ENCODE results near the gene NTM. TPM values are rescaled to one million over a fixed set of nuclear protein-coding genes. Genes with fewer than 3 reads are reported as not detected.

The NTM gene
- total and polyA plus RNA-seq, 2 donors (not counting 1 experiment from before 2014, with no cell fraction given), result 12.3 to 28.6 TPM

GRCh38 chr11:131868629-131869507, 498.5 kb downstream of the NTM start:
- no peak overlapping the region for H3K27ac ChIP-seq (ENCODE audit: insufficient read depth, low read length)
- H3K4me2 ChIP-seq (ENCODE audit: extremely low read depth, insufficient read depth, low read length), result no peak overlapping the region
- no peaks in the 10 kb centered on the region for H3K4me1 ChIP-seq (ENCODE audit: control insufficient read depth, extremely low read depth, insufficient read depth, low read length)
- no peaks in the 10 kb centered on the region for H4K20me1 ChIP-seq (ENCODE audit: control insufficient read depth, extremely low read depth, insufficient read depth, low read length)
- no peak overlapping the region for H3K4me3 ChIP-seq (replicated peaks in 1 of 4; ENCODE audit: control extremely low read depth in 1 of 4, insufficient read depth in 1 of 4, low read depth in 3 of 4, low read length in 4 of 4)
- TF ChIP-seq EZH2 (IDR thresholded peaks at IDR 0.05; ENCODE audit: low read length, missing control alignments) (no peak), CTCF (conservative IDR thresholded peaks at IDR 0.05 in 1 of 2, IDR thresholded peaks at IDR 0.05 in 1 of 2; ENCODE audit: low read depth in 1 of 2, low read length in 2 of 2) (no peak)
- no peak overlapping the region for H2AFZ ChIP-seq (ENCODE audit: low read length)
- H3K9me3 ChIP-seq (ENCODE audit: control insufficient read depth, insufficient read depth, low read depth, low read length), result no peaks in the 10 kb centered on the region
- no peak for DNase-seq (ENCODE audit: low read depth in 2 of 2)
- no peaks in the 10 kb centered on the region for H3K79me2 ChIP-seq (ENCODE audit: control insufficient read depth, insufficient read depth, low read length)
- no peaks in the 10 kb centered on the region for H3K27me3 ChIP-seq (ENCODE audit: control insufficient read depth, insufficient read depth, low read length)
- no peaks in the 10 kb centered on the region for H3K36me3 ChIP-seq (ENCODE audit: control insufficient read depth, insufficient read depth, low read length)
- no peak overlapping the region for H3K9ac ChIP-seq (ENCODE audit: insufficient read depth, low read length)

- Histone ChIP-seq H3K27ac (ENCODE audit: insufficient read depth, low read length) (no peak overlapping the region), H3K9ac (ENCODE audit: insufficient read depth, low read length) (no peak overlapping the region), H4K20me1 (ENCODE audit: control insufficient read depth, extremely low read depth, insufficient read depth, low read length) (no peaks in the 10 kb centered on the region), H3K4me3 (replicated peaks in 1 of 4; ENCODE audit: control extremely low read depth in 1 of 4, insufficient read depth in 1 of 4, low read depth in 3 of 4, low read length in 4 of 4) (no peak overlapping the region), H3K4me1 (ENCODE audit: control insufficient read depth, extremely low read depth, insufficient read depth, low read length) (no peaks in the 10 kb centered on the region), H3K4me2 (ENCODE audit: extremely low read depth, insufficient read depth, low read length) (no peak overlapping the region), H2AFZ (ENCODE audit: low read length) (no peak overlapping the region), H3K79me2 (ENCODE audit: control insufficient read depth, insufficient read depth, low read length) (no peaks in the 10 kb centered on the region), H3K36me3 (ENCODE audit: control insufficient read depth, insufficient read depth, low read length) (no peaks in the 10 kb centered on the region), H3K27me3 (ENCODE audit: control insufficient read depth, insufficient read depth, low read length) (no peaks in the 10 kb centered on the region), H3K9me3 (ENCODE audit: control insufficient read depth, insufficient read depth, low read depth, low read length) (no peaks in the 10 kb centered on the region)
- DNase-seq (ENCODE audit: low read depth in 2 of 2), result no peak
- TF ChIP-seq CTCF (conservative IDR thresholded peaks at IDR 0.05 in 1 of 2, IDR thresholded peaks at IDR 0.05 in 1 of 2; ENCODE audit: low read depth in 1 of 2, low read length in 2 of 2), result no peak
- no peak for TF ChIP-seq EZH2 (IDR thresholded peaks at IDR 0.05; ENCODE audit: low read length, missing control alignments)
Measured at GRCh38 chr11:131870305-131870704, 499.9 kb downstream of the NTM start.

GRCh38 chr11:131871006-131871405, 500.6 kb downstream of the NTM start:
- Histone ChIP-seq H3K4me1 (ENCODE audit: control insufficient read depth, extremely low read depth, insufficient read depth, low read length) (peaks cover 4% of the 10 kb centered on the region), H3K9ac (ENCODE audit: insufficient read depth, low read length) (no peak overlapping the region), H3K36me3 (ENCODE audit: control insufficient read depth, insufficient read depth, low read length) (no peaks in the 10 kb centered on the region), H3K4me2 (ENCODE audit: extremely low read depth, insufficient read depth, low read length) (no peak overlapping the region), H3K4me3 (replicated peaks in 1 of 4; ENCODE audit: control extremely low read depth in 1 of 4, insufficient read depth in 1 of 4, low read depth in 3 of 4, low read length in 4 of 4) (no peak overlapping the region), H3K27me3 (ENCODE audit: control insufficient read depth, insufficient read depth, low read length) (no peaks in the 10 kb centered on the region), H3K27ac (ENCODE audit: insufficient read depth, low read length) (no peak overlapping the region), H4K20me1 (ENCODE audit: control insufficient read depth, extremely low read depth, insufficient read depth, low read length) (no peaks in the 10 kb centered on the region), H2AFZ (ENCODE audit: low read length) (no peak overlapping the region), H3K79me2 (ENCODE audit: control insufficient read depth, insufficient read depth, low read length) (no peaks in the 10 kb centered on the region), H3K9me3 (ENCODE audit: control insufficient read depth, insufficient read depth, low read depth, low read length) (no peaks in the 10 kb centered on the region)
- no peak for DNase-seq (ENCODE audit: low read depth in 2 of 2)
- no peak for TF ChIP-seq EZH2 (IDR thresholded peaks at IDR 0.05; ENCODE audit: low read length, missing control alignments)
- TF ChIP-seq CTCF (conservative IDR thresholded peaks at IDR 0.05 in 1 of 2, IDR thresholded peaks at IDR 0.05 in 1 of 2; ENCODE audit: low read depth in 1 of 2, low read length in 2 of 2), result no peak
